Testis (tissue), 3 donors: ENCODE measurements around the gene FAM53B. TPM values are rescaled to one million over a fixed set of nuclear protein-coding genes. Genes with fewer than 3 reads are reported as not detected.
A peak's percentile ranks its signal among the peaks of the same experiment; 100 is the strongest.

Experiments used
- DNase-seq: peaks from one replicate; pipeline ENCODE4 v3.0.0-alpha.2; 2019
- H3K27ac ChIP-seq, 2 donors: fragments of 200-600 bp; sonication (generic); one replicate each; pipeline ENCODE4 v1.5.1; 2019
- H3K27me3 ChIP-seq: fragments of 200-600 bp; sonication (generic); one replicate; pipeline ENCODE4 v1.5.1; 2019
- H3K36me3 ChIP-seq: fragments of 200-600 bp; sonication (generic); one replicate; pipeline ENCODE4 v1.5.1; 2017; ENCODE audit warnings: low read depth; ENCODE audit errors: missing control alignments
- H3K4me1 ChIP-seq: fragments of 200-600 bp; sonication (generic); one replicate; pipeline ENCODE4 v1.5.1; 2019
- H3K4me3 ChIP-seq, 2 donors: fragments of 200-600 bp; sonication (generic); one replicate each; pipeline ENCODE4 v1.5.1; 2017 to 2019
- H3K9me3 ChIP-seq: fragments of 200-600 bp; sonication (generic); one replicate; pipeline ENCODE4 v1.5.1; 2017
- POLR2A ChIP-seq: fragments of 450-650 bp; IDR thresholded peaks from one replicate; pipeline ENCODE4 v1.6.1; 2017; ENCODE audit warnings: antibody characterized with exemption, mild to moderate bottlenecking, moderate library complexity
- WGBS, 2 donors: methylation state at CpG; one replicate each; pipeline ENCODE4 v1.1.5; 2018; 5-methylcytosine and 5-hydroxymethylcytosine counted together
- intact Hi-C: fragments of 100-400 bp; cut with DNase I; formaldehyde crosslinking; loops from one replicate; pipeline ENCODE4 v1.15.1; 2023; ENCODE audit warnings: low total_unique reads
- polyA plus RNA-seq: library from polyadenylated mRNA; stranded (reverse); fragments of 350-450 nt; fragmentation: Illumina TruSeq; extraction: RNeasy Lipid Tissue Mini Kit (QIAGEN cat#74804); gene quantifications from one replicate; pipeline ENCODE4 v1.2.3, GENCODE V29; 2014; ENCODE audit warnings: low read depth, low replicate concordance; ENCODE audit not compliant: insufficient read depth
- total RNA-seq, 2 donors: library from RNA; depleted of rRNA; stranded (reverse); fragments of >200 nt; gene quantifications; one replicate each; pipeline ENCODE4 v1.2.3, GENCODE V29; 2016
- TF ChIP-seq, protein P1 (sequence below), 3 experiments: fragments of 450-650 bp in 2 of 3; fragments of 200-600 bp in 1 of 3; sonication (generic) in 1 of 3; IDR thresholded peaks; one replicate each; pipeline ENCODE4 v1.5.1; 2016 to 2019; ENCODE audit warnings: antibody characterized with exemption in 3 of 3, mild to moderate bottlenecking in 2 of 3, moderate library complexity in 1 of 3

Gene FAM53B
- total and polyA plus RNA-seq, 3 donors from 2014 or later: 36.9 to 125 (median 109) TPM

DNA sequence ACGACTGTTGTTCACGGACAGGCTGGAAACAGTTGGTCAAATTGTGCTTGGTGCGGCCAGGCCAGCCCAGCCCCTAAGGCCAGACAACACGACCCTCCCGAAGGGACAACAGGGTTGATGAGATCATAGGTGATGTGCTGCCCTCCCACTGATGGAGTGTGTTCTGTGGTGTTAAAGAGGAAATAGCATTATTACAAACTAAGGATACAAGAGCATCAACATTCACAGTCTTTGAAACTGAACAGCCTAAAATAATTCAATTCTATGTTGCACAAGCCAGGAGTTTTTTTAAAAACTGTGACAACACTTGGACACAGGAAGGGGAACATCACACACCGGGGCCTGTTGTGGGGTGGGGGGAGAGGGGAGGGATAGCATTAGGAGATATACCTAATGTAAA lies 87.6 kb downstream of the FAM53B start:
- DNase-seq: no peak
- Histone ChIP-seq H3K9me3 (no peaks in the 10 kb centered on the region), H3K27me3 (no peaks in the 10 kb centered on the region), H3K27ac (no peak overlapping the region), H3K4me1 (peaks cover 16% of the 10 kb centered on the region), H3K36me3 (no peaks in the 10 kb centered on the region), H3K4me3 (no peak overlapping the region)
- intact Hi-C loops: no loop called here
- TF ChIP-seq, protein P1, sequence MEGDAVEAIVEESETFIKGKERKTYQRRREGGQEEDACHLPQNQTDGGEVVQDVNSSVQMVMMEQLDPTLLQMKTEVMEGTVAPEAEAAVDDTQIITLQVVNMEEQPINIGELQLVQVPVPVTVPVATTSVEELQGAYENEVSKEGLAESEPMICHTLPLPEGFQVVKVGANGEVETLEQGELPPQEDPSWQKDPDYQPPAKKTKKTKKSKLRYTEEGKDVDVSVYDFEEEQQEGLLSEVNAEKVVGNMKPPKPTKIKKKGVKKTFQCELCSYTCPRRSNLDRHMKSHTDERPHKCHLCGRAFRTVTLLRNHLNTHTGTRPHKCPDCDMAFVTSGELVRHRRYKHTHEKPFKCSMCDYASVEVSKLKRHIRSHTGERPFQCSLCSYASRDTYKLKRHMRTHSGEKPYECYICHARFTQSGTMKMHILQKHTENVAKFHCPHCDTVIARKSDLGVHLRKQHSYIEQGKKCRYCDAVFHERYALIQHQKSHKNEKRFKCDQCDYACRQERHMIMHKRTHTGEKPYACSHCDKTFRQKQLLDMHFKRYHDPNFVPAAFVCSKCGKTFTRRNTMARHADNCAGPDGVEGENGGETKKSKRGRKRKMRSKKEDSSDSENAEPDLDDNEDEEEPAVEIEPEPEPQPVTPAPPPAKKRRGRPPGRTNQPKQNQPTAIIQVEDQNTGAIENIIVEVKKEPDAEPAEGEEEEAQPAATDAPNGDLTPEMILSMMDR (IDR thresholded peaks at IDR 0.05): no peak
- no peak for TF ChIP-seq POLR2A
- 80 to 82% methylated on average over 6 of the region's 6 CpGs for WGBS, 2 donors

DNA sequence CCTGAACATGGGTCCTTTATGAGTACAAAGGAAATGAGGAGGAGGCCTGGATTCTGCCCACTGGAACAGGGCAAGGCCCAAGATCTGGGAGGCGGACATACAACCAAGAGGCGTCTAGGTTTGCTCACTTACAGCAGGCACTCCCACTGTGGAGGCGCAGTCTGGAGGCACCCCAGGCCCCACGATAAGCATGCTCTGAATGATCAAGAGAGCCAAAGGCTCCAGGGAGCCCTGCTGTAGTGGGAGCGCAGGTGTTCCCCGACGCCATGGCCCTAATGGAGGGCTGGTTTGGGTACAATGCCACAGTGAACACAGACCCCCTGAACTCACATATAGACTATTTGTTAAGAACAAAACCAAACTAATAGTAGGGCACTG lies 88.1 kb downstream of the FAM53B start:
- H3K27ac ChIP-seq: no peak overlapping the region
- H3K4me3 ChIP-seq: no peak overlapping the region
- H3K4me1 ChIP-seq: peaks cover 16% of the 10 kb centered on the region
- H3K36me3 ChIP-seq: no peaks in the 10 kb centered on the region
- intact Hi-C loops: no loop called here
- 89 to 91% methylated on average over 4 to 7 of the region's 7 CpGs for whole genome bisulfite sequencing, 2 donors
- no peak for TF ChIP-seq POLR2A
- TF ChIP-seq, protein P1 (IDR thresholded peaks at IDR 0.05): no peak
- no peaks in the 10 kb centered on the region for H3K9me3 ChIP-seq
- DNase-seq: no peak
- H3K27me3 ChIP-seq: no peaks in the 10 kb centered on the region

DNA sequence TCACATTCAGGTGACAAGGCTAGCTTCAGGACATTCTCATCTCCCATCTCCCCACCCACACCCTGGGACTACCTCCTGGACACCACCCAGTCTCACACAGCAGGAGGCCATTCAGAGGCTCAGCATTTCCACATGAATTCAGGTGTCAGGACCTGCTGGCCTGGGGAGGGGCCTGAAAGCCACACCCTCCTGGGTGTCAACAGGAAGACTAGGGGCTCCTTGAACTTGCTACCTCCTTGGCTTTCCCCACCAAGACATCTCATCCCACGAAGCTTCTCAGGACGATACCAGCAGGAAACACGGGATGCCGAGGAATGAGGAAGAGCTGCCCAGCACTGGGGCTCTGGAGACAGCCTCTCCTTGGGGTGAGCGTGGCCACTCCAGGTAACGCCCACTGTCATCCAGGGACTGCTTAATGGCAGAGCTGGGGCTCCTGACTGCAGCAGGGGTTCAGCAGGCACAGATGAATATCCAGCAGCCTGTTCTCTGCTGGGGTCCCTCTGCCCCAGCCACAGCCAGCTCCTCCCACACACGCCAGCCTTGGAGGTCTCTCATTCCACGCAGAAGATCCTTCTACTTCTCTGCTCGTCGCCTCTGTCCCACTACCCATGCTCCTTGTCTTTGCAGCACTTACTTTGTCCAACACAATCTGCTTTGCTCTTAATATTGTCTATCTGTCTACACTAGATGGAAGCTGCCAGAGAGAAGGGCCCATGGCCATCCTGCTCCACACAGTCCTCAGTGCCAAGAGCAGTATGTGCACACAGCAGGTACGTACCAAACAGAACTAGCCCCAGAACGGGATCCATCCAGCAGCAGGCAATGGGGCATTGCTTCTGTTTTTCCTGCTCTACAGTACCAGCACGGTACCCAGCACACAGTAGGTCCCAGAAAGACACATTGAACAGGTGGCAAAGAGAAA lies 88.7 kb downstream of the FAM53B start:
- 84 to 89% methylated on average over 13 of the region's 13 CpGs for WGBS, 2 donors
- no peak for DNase-seq

DNA sequence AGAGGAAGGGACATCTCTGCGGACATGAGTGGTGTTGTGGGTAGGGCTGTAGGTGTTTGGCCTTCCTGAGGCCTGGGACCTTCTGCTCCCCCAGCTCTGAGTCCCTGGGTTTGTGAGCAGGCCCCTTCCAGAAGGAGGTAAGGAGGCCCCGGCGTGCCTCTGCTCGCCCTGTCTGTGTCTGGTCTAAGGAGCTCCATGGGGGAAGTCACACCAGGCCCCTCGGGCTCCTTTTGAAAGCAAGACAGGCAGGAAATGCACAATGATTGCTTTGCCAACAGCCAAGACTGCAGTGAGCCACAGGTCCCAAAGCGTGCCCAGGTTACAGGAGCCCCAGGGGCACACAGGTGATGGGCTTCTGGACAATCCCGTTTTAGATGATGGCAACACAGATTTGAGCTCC lies 89.5 kb downstream of the FAM53B start:
- no peaks in the 10 kb centered on the region for H3K36me3 ChIP-seq
- peak overlapping the region in 1 of 2 donors; percentile 41 for H3K27ac ChIP-seq
- no peak overlapping the region for H3K4me3 ChIP-seq
- WGBS, 2 donors: 67 to 86% methylated on average over 4 to 7 of the region's 7 CpGs
- TF ChIP-seq POLR2A: no peak
- TF ChIP-seq, protein P1 (IDR thresholded peaks at IDR 0.05): no peak
- no peaks in the 10 kb centered on the region for H3K9me3 ChIP-seq
- intact Hi-C loops: no loop called here
- peaks cover 18% of the 10 kb centered on the region for H3K4me1 ChIP-seq
- H3K27me3 ChIP-seq: no peaks in the 10 kb centered on the region
- no peak for DNase-seq

More for the DNA sequence above, 88.7 kb downstream of the FAM53B start:
- Histone ChIP-seq H3K9me3 (no peaks in the 10 kb centered on the region), H3K27me3 (no peaks in the 10 kb centered on the region), H3K4me3 (no peak overlapping the region), H3K4me1 (peaks cover 16% of the 10 kb centered on the region), H3K27ac (peak overlapping the region in 1 of 2 donors; percentile 41), H3K36me3 (no peaks in the 10 kb centered on the region)
- intact Hi-C loops: no loop called here
- TF ChIP-seq POLR2A: no peak
- TF ChIP-seq, protein P1 (IDR thresholded peaks at IDR 0.05): no peak
